Prostate gland (tissue), 2 donors: ENCODE data around the gene AOAH.

ENCODE experiments used
- CTCF ChIP-seq, 4 experiments: fragments of 200-600 bp in 2 of 4; fragments of 450-650 bp in 2 of 4; sonication (generic) in 2 of 4; IDR thresholded peaks; 1 replicate in 3 of 4; 2 replicates in 1 of 4; pipeline ENCODE4 v1.5.1; 2016 to 2019; ENCODE audit warnings: antibody characterized with exemption in 4 of 4, mild to moderate bottlenecking in 2 of 4, moderate library complexity in 2 of 4
- POLR2AphosphoS5 ChIP-seq: sonication (generic); formaldehyde crosslinking; IDR thresholded peaks from one replicate; pipeline ENCODE4 v1.6.1; 2017; ENCODE audit warnings: antibody characterized with exemption

GRCh38 chr7:36615852-36616540, 108.3 kb downstream of the AOAH start:
- TF ChIP-seq CTCF (IDR thresholded peaks at IDR 0.05): no peak
- no peak for TF ChIP-seq POLR2AphosphoS5
